H9 (cell line): ENCODE measurements around the gene DEPP1. TPM values are rescaled to one million over a fixed set of nuclear protein-coding genes. Genes with fewer than 3 reads are reported as not detected.

Experiments used
- DNase-seq: peaks from one replicate; pipeline ENCODE4 v3.0.0-alpha.2; 2017
- H2AFZ ChIP-seq: one replicate; pipeline ENCODE4 v1.6.1; 2013; ENCODE audit warnings: mild to moderate bottlenecking, low read length, control low read depth, moderate library complexity
- H2AK5ac ChIP-seq: 2 replicates; pipeline ENCODE4 v1.6.1; 2013; ENCODE audit warnings: low read length, control low read depth, mixed read lengths; ENCODE audit not compliant: insufficient read length
- H2BK120ac ChIP-seq: one replicate; pipeline ENCODE4 v1.6.1; 2013; ENCODE audit warnings: low read depth, mild to moderate bottlenecking, low read length, control low read depth, inconsistent platforms; ENCODE audit not compliant: poor library complexity, severe bottlenecking
- H2BK12ac ChIP-seq: 2 replicates; pipeline ENCODE4 v1.6.1; 2013; ENCODE audit warnings: low read length, control low read depth, mixed read lengths, low read depth; ENCODE audit not compliant: insufficient read length
- H2BK15ac ChIP-seq: 2 replicates; pipeline ENCODE4 v1.6.1; 2013; ENCODE audit warnings: low read depth, low read length, control low read depth
- H2BK20ac ChIP-seq: one replicate; pipeline ENCODE4 v1.6.1; 2013; ENCODE audit warnings: low read depth, mild to moderate bottlenecking, low read length, control low read depth, inconsistent platforms; ENCODE audit not compliant: poor library complexity, severe bottlenecking
- H2BK5ac ChIP-seq: 2 replicates; pipeline ENCODE4 v1.6.1; 2013; ENCODE audit warnings: low read length, control low read depth, mixed read lengths; ENCODE audit not compliant: insufficient read length
- H3K14ac ChIP-seq: 2 replicates; pipeline ENCODE4 v1.6.1; 2013; ENCODE audit warnings: low read length, control low read depth; ENCODE audit not compliant: insufficient read depth
- H3K18ac ChIP-seq: 2 replicates; pipeline ENCODE4 v1.6.1; 2013; ENCODE audit warnings: low read depth, mild to moderate bottlenecking, mixed read lengths, low read length, control low read depth; ENCODE audit not compliant: insufficient read length
- H3K23ac ChIP-seq: 2 replicates; pipeline ENCODE4 v1.6.1; 2013; ENCODE audit warnings: low read length, control low read depth, mixed read lengths, low read depth; ENCODE audit not compliant: insufficient read length
- H3K23me2 ChIP-seq: 2 replicates; pipeline ENCODE4 v1.6.1; 2013; ENCODE audit warnings: low read depth, mild to moderate bottlenecking, mixed read lengths, low read length, control low read depth; ENCODE audit not compliant: insufficient read length, poor library complexity, severe bottlenecking
- H3K27ac ChIP-seq: 2 replicates; pipeline ENCODE4 v1.5.1; 2013; ENCODE audit warnings: low read length, control low read depth, mixed read lengths, low read depth; ENCODE audit not compliant: insufficient read length
- H3K27me3 ChIP-seq: 2 replicates; pipeline ENCODE4 v1.6.1; 2013; ENCODE audit warnings: low read length, control low read depth, inconsistent platforms; ENCODE audit not compliant: insufficient read depth
- H3K4ac ChIP-seq: 2 replicates; pipeline ENCODE4 v1.6.1; 2013; ENCODE audit warnings: low read depth, mild to moderate bottlenecking, control low read depth, inconsistent platforms, low read length, moderate library complexity
- H3K4me1 ChIP-seq: 2 replicates; pipeline ENCODE4 v1.6.1; 2013; ENCODE audit warnings: low read length, control low read depth, inconsistent platforms; ENCODE audit not compliant: insufficient read depth
- H3K4me2 ChIP-seq: 2 replicates; pipeline ENCODE4 v1.6.1; 2013; ENCODE audit warnings: low read length, control low read depth, mixed read lengths; ENCODE audit not compliant: insufficient read length, insufficient read depth
- H3K56ac ChIP-seq: 2 replicates; pipeline ENCODE4 v1.6.1; 2013; ENCODE audit warnings: low read depth, mild to moderate bottlenecking, mixed read lengths, low read length, control low read depth; ENCODE audit not compliant: insufficient read length
- H3K79me1 ChIP-seq: 2 replicates; pipeline ENCODE4 v1.6.1; 2013; ENCODE audit warnings: low read depth, mild to moderate bottlenecking, moderate library complexity, low read length, control low read depth, inconsistent platforms; ENCODE audit not compliant: insufficient read depth, poor library complexity, severe bottlenecking
- H3K79me2 ChIP-seq: 2 replicates; pipeline ENCODE4 v1.6.1; 2013; ENCODE audit warnings: low read length, control low read depth, inconsistent platforms; ENCODE audit not compliant: insufficient read depth
- H3K9ac ChIP-seq: 2 replicates; pipeline ENCODE4 v1.6.1; 2013; ENCODE audit warnings: low read length, control low read depth, mixed read lengths; ENCODE audit not compliant: insufficient read length; ENCODE audit errors: extremely low read depth
- H3K9me3 ChIP-seq: one replicate; pipeline ENCODE4 v1.6.1; 2013; ENCODE audit warnings: low read depth, low read length, inconsistent platforms; ENCODE audit not compliant: control insufficient read depth
- H3T11ph ChIP-seq: one replicate; pipeline ENCODE4 v1.6.1; 2013; ENCODE audit warnings: mild to moderate bottlenecking, low read length, control low read depth, inconsistent platforms
- H4K20me1 ChIP-seq: one replicate; pipeline ENCODE4 v1.6.1; 2013; ENCODE audit not compliant: control insufficient read depth, insufficient read length, insufficient read depth
- H4K5ac ChIP-seq: 2 replicates; pipeline ENCODE4 v1.6.1; 2013; ENCODE audit warnings: low read depth, mild to moderate bottlenecking, mixed read lengths, low read length, control low read depth; ENCODE audit not compliant: insufficient read length
- H4K8ac ChIP-seq: replicated peaks from 2 replicates; pipeline ENCODE4 v1.6.1; 2013; ENCODE audit warnings: low read length, control low read depth, mixed read lengths, low read depth; ENCODE audit not compliant: insufficient read length
- H4K91ac ChIP-seq: 2 replicates; pipeline ENCODE4 v1.6.1; 2013; ENCODE audit warnings: low read depth, mild to moderate bottlenecking, moderate library complexity, mixed read lengths, low read length, control low read depth; ENCODE audit not compliant: insufficient read length
- H3K27ac Mint-ChIP-seq, 3 experiments: 2 replicates in 2 of 3; 3 replicates in 1 of 3; pipeline ENCODE4 v1.8.0; 2020 to 2021; ENCODE audit warnings: mixed read lengths in 3 of 3, mild to moderate bottlenecking in 1 of 3, moderate library complexity in 1 of 3
- H3K27me3 Mint-ChIP-seq: 2 replicates; pipeline ENCODE4 v1.8.0; 2021; ENCODE audit warnings: low read depth, mild to moderate bottlenecking, moderate library complexity, mixed read lengths
- H3K36me3 Mint-ChIP-seq, 3 experiments: 2 replicates in 2 of 3; 3 replicates in 1 of 3; pipeline ENCODE4 v1.8.0; 2020 to 2021; ENCODE audit warnings: low read depth in 3 of 3, mixed read lengths in 3 of 3; ENCODE audit not compliant: insufficient read depth in 1 of 3
- H3K4me1 Mint-ChIP-seq, 2 experiments: 2 replicates each; pipeline ENCODE4 v1.8.0; 2020; ENCODE audit warnings: mixed read lengths in 2 of 2
- H3K4me3 Mint-ChIP-seq, 2 experiments: 2 replicates in 1 of 2; 3 replicates in 1 of 2; pipeline ENCODE4 v1.8.0; 2020 to 2021; ENCODE audit warnings: mild to moderate bottlenecking in 2 of 2, mixed read lengths in 2 of 2, moderate library complexity in 1 of 2
- H3K9me3 Mint-ChIP-seq, 2 experiments: 2 replicates in 1 of 2; 3 replicates in 1 of 2; pipeline ENCODE4 v1.8.0; 2020; ENCODE audit warnings: mild to moderate bottlenecking in 2 of 2, mixed read lengths in 2 of 2, moderate library complexity in 1 of 2
- CTCF ChIP-seq: fragments of 200-600 bp; sonication (generic); conservative IDR thresholded peaks from 3 replicates; pipeline ENCODE4 v1.8.0; 2021; ENCODE audit warnings: antibody characterized with exemption, mild to moderate bottlenecking
- whole genome bisulfite sequencing: extraction: QIAGEN DNeasy Blood & Tissue Kit; methylation state at CpG from one replicate; pipeline ENCODE4 v1.1.7; 2013; ENCODE audit warnings: missing lambda C conversion rate, low lambda C conversion rate, mixed read lengths; ENCODE audit not compliant: insufficient read length; ENCODE audit errors: extremely low coverage; 5-methylcytosine and 5-hydroxymethylcytosine counted together
- total RNA-seq: library from RNA; stranded (reverse); gene quantifications from 2 replicates; pipeline ENCODE4 v1.2.1, GENCODE V29; 2021

DEPP1 gene
- total RNA-seq, 1 experiment from 2014 or later: 2.4 TPM

- Histone ChIP-seq H2BK20ac (no peak overlapping the region), H3K23me2 (no peaks in the 10 kb centered on the region), H3K4ac (no peak overlapping the region), H3K79me2 (no peaks in the 10 kb centered on the region), H3K9me3 (no peaks in the 10 kb centered on the region), H4K5ac (no peak overlapping the region), H4K20me1 (no peaks in the 10 kb centered on the region), H3K79me1 (no peaks in the 10 kb centered on the region), H2BK15ac (no peak overlapping the region), H2BK12ac (no peak overlapping the region), H3K27ac (no peak overlapping the region), H2BK5ac (no peak overlapping the region), H3K18ac (no peak overlapping the region), H3K4me1 (peaks cover 6% of the 10 kb centered on the region; the same call in 1 of the 2 replicates), H2BK120ac (no peak overlapping the region), H2AFZ (no peak overlapping the region), H2AK5ac (no peak overlapping the region), H3T11ph (no peak overlapping the region), H3K14ac (no peak overlapping the region), H4K8ac (no peak overlapping the region), H3K27me3 (no peaks in the 10 kb centered on the region), H3K23ac (no peak overlapping the region), H3K56ac (no peak overlapping the region), H3K9ac (no peak overlapping the region), H4K91ac (no peak overlapping the region), H3K4me2 (no peak overlapping the region)
- H3K36me3 Mint-ChIP-seq: peaks cover 3 to 18% (median 5%) of the 10 kb centered on the region in 3 experiments; a peak in 5 of 7 replicates
- no peaks in the 10 kb centered on the region; a peak in 2 of 5 replicates for H3K9me3 Mint-ChIP-seq
- peak; percentile 21; the same call in 2 of the 3 replicates for TF ChIP-seq CTCF
- peaks cover 55 to 60% of the 10 kb centered on the region in 2 experiments for H3K4me1 Mint-ChIP-seq
- H3K27ac Mint-ChIP-seq: peak overlapping the region in 1 of 3 experiments; percentile 61; a peak in 2 of 7 replicates
- no CpG with 5 or more reads among the region's 11 CpGs for WGBS
- DNase-seq: no peak
- peaks cover 4% of the 10 kb centered on the region; the same call in 1 of the 2 replicates for H3K27me3 Mint-ChIP-seq
- no peak overlapping the region; a peak in 1 of 5 replicates for H3K4me3 Mint-ChIP-seq
These were observed 15.5 kb upstream of the DEPP1 start for GRCh38 chr10:44993922-44994751.
